ENCODE results near the gene CILP2. TPM values are rescaled to one million over a fixed set of nuclear protein-coding genes. Genes with fewer than 3 reads are reported as not detected.
A peak's percentile ranks its signal among the peaks of the same experiment; 100 is the strongest.

The CILP2 gene
- total RNA-seq (2014; rRNA removed; shearing (Covaris generic)) = 0.12 and 0.37 TPM in 2 replicates

- DNase-seq (ENCODE audit: low spot score) = no peak
- in situ Hi-C loops (cut with HindIII; ENCODE audit: low sequenced_read_pairs) = no loop called here
These were observed at the start of gene CILP2 for GRCh38 chr19:19538061-19538784. CILP2 (plus strand) TSS chr19:19538265; CDS start chr19:19538350, 85 bp downstream.

DNA sequence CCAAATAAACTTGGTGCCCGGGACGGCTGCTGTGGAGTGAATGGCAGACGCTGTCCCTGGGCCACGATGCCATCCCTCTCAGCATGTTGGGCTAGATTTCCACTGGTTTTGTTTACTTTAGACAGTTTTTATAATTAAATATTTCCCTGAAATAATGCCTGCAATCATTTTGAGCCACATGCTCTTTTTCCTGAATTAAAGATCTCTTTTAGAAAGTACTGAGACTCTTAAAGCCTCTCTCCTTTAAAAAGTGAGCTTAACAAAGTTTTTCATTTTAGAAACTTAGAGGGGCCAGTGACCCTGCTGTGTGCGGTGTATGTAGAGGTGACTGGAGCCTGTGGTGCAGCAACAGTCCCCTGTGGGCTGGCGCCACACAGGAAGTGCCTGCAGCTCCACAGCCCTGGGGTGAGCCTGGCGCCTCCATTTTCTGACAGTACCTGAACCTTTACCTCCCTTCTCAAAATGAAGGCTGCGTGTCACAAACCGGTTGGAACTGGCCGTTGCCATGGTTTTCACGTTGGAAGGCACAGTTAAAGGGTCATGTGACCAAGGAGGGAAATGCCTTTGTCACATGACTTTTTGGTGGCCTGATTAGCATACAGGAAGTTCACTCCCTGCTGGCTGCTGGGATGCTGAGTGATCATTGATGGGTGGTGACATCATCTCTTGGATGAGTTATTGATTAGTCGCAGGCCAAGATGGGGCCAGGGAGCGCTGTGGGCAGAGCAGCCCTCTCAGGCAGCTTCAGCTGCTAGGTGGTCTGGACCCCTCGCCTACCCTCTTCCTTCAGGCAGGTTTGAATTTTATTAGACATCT lies 49.0 kb upstream of the CILP2 start:
- in situ Hi-C loops (cut with HindIII; ENCODE audit: low sequenced_read_pairs) = no loop called here

DNA sequence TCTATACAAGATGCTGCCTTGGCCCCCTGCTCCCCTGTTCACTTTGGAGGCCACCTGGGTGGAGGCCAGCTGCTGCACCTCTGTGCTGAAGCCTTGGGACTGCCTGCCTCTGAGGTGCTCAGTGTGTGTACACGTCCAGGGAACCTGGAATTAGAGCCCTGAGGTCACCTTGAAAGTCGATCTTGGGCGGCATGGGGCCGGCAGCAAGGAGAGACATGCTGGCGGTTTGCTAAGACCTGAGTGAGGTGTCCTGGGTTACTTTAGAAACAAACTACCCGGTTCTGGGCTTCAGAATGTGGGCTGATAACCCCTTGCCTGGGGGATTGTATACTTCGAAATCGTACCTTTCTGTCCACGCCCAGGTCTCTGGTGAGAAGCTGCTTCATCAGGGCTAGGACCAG lies 48.3 kb upstream of the CILP2 start:
- in situ Hi-C loops (cut with HindIII; ENCODE audit: low sequenced_read_pairs) = no loop called here
- DNase-seq (ENCODE audit: low spot score) = peak; percentile 11

More for the DNA sequence above, 49.0 kb upstream of the CILP2 start:
- peak; percentile 81 for DNase-seq (ENCODE audit: low spot score)

DNA sequence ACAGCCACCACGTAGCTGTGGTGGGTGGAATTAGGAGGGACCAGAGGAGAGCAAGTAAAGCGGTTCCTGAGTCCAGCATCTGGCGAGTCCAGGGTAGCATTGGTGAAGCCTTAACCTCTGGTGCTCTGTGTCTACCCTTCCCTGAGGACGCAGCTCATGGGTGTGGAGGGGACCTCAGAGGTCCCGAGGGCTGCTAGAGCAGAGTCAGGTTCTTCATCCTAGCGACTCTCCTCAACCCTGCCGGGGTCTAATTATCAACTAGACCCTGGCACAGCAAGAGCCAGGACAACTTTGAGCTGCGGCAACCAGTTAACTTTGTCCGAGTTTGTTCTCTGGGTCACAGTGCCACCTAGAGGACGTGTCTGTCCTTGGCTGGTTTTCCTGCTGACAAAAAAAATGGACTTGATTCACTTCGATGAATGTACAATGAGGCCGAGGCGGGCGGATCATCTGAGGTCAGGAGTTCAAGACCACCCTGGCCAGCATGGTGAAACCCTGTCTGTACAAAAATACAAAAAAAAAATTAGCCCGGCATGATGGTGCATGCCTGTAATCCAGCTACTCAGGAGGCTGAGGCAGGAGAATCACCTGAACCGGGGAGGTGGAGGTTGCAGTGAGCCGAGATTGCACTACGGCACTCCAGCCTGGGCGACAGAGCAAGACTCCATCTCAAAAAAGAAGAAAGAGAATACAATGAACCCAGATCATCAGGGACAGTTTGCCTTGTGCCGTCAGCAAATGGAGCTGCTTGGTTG lies 47.7 kb upstream of the CILP2 start:
- peak; percentile 87 for DNase-seq (ENCODE audit: low spot score)
- in situ Hi-C loops (cut with HindIII; ENCODE audit: low sequenced_read_pairs) = no loop called here

DNA sequence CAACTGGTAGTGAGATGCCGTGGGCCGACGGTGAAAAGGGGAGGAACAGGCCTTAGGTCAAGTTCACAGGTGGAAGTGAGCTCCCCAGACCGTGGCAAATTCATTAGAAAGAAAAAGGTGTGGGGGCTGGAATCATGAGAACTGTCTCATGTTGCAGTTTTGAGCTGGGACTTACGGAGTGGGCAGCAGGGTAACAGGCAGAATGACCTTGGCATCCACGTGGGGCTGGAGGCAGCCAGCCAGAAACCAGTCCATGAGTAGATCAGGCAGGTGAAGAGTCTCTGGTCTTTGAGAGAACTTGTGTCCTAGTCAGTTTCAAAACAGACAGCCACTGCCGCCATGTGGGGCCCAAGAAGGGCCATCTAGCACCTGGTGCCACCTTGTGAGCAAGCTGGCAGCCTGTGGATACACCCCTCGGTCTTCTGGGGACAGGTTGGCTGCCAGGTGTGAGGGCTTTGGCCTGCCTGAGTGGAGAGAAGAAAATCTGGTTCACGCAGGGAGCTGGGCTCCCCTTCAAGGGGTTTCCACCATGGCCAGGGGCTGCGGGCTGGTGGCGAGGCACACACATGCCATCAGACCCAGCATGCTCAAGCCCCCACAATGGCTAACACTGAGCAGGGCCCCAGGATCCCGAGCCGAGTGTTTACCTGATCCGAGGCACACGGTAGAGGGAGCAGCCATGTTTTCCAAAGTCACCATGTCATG lies 46.6 kb upstream of the CILP2 start:
- DNase-seq (ENCODE audit: low spot score) = no peak
- in situ Hi-C loops (cut with HindIII; ENCODE audit: low sequenced_read_pairs) = no loop called here

DNA sequence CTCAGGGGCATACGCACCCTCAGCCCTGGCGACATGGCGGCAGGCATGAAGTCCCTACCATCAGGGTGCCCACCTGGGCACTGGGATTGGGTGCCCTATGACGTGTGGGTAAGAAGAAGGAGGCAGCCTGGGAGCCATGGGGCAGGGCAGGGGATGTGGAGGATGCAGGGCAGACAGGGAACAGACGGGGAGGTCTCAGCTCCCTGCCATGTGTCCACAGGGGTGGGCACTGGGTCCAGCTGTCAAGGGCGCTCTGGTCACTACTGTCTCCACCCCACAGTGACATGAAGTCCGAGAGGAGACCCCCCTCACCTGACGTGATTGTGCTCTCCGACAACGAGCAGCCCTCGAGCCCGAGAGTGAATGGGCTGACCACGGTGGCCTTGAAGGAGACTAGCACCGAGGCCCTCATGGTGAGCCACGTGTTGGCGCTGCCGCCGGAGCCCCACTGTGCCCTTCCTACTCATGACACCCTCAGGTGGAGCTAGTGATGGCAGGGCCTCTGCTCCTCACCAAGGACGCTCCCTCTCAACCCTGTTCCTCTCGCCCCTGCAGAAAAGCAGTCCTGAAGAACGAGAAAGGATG lies 45.9 kb upstream of the CILP2 start:
- DNase-seq (ENCODE audit: low spot score) = no peak
- in situ Hi-C loops (cut with HindIII; ENCODE audit: low sequenced_read_pairs) = no loop called here

- in situ Hi-C loops (cut with HindIII; ENCODE audit: low sequenced_read_pairs) = no loop called here
- peak; percentile 44 for DNase-seq (ENCODE audit: low spot score)
These were observed 44.1 kb upstream of the CILP2 start for GRCh38 chr19:19493841-19494546.

GRCh38 chr19:19495614-19496603 lies 42.2 kb upstream of the CILP2 start:
- in situ Hi-C loops (cut with HindIII; ENCODE audit: low sequenced_read_pairs) = no loop called here
- DNase-seq (ENCODE audit: low spot score) = no peak

GRCh38 chr19:19498255-19498991 lies 39.6 kb upstream of the CILP2 start:
- in situ Hi-C loops (cut with HindIII; ENCODE audit: low sequenced_read_pairs) = no loop called here
- no peak for DNase-seq (ENCODE audit: low spot score)

GRCh38 chr19:19499272-19499995 lies 38.6 kb upstream of the CILP2 start:
- DNase-seq (ENCODE audit: low spot score) = no peak
- in situ Hi-C loops (cut with HindIII; ENCODE audit: low sequenced_read_pairs) = no loop called here

- no peak for DNase-seq (ENCODE audit: low spot score)
- in situ Hi-C loops (cut with HindIII; ENCODE audit: low sequenced_read_pairs) = no loop called here
These were observed 37.0 kb upstream of the CILP2 start for GRCh38 chr19:19500975-19501644.

GRCh38 chr19:19501798-19502197 lies 36.3 kb upstream of the CILP2 start:
- in situ Hi-C loops (cut with HindIII; ENCODE audit: low sequenced_read_pairs) = no loop called here
- no peak for DNase-seq (ENCODE audit: low spot score)

GRCh38 chr19:19502281-19502680 lies 35.8 kb upstream of the CILP2 start:
- in situ Hi-C loops (cut with HindIII; ENCODE audit: low sequenced_read_pairs) = no loop called here
- DNase-seq (ENCODE audit: low spot score) = no peak

- in situ Hi-C loops (cut with HindIII; ENCODE audit: low sequenced_read_pairs) = no loop called here
- no peak for DNase-seq (ENCODE audit: low spot score)
These were observed 35.1 kb upstream of the CILP2 start for GRCh38 chr19:19502808-19503602.
